Measurements from ENCODE around the gene DNM3.
A peak's percentile ranks its signal among the peaks of the same experiment; 100 is the strongest.

DNM3 gene

DNA sequence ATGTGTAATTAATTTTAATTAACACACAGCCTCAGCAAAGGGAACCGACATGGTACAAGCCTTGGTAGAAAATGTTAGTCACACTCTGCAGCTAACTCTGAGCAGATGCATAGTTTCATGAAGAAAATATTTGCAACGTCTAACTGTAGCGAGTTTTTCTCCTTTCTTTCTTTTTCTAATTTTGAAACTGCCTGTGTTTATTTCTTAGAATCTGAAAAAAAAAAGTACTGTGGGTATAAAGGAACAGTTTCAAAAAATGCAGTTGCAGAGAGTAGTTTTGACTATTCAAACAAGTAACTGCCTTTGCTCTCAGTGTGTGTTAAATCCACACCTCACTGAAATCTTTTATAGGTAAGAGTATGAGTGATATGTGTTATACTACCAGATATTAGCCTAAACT lies 429.3 kb downstream of the DNM3 start:
- no peak overlapping the region for H3K4me3 ChIP-seq (ENCODE audit: low read depth, low read length)
- DNase-seq (ENCODE audit: low read depth): peak; percentile 56
- TF ChIP-seq, protein P1, sequence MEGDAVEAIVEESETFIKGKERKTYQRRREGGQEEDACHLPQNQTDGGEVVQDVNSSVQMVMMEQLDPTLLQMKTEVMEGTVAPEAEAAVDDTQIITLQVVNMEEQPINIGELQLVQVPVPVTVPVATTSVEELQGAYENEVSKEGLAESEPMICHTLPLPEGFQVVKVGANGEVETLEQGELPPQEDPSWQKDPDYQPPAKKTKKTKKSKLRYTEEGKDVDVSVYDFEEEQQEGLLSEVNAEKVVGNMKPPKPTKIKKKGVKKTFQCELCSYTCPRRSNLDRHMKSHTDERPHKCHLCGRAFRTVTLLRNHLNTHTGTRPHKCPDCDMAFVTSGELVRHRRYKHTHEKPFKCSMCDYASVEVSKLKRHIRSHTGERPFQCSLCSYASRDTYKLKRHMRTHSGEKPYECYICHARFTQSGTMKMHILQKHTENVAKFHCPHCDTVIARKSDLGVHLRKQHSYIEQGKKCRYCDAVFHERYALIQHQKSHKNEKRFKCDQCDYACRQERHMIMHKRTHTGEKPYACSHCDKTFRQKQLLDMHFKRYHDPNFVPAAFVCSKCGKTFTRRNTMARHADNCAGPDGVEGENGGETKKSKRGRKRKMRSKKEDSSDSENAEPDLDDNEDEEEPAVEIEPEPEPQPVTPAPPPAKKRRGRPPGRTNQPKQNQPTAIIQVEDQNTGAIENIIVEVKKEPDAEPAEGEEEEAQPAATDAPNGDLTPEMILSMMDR (conservative IDR thresholded peaks at IDR 0.05; ENCODE audit: low read depth, low read length): no peak

DNA sequence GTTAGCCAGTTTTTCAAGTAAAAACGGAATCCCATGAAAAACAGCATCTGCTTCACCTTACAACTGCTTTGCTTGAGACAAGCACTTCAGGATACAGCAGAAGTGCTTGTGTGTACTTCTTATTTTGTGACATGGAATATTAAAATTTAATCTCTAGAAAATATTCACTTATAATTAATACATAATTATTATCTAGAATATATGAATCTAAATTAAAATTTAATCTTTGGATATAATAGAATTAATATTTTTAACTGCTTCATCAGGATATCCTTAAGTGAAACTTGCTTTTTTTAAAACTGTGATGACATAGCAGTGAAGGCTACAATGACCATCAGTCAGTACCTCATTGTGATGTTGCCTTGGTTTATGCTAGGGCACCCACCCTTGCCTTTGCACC lies 430.8 kb downstream of the DNM3 start:
- TF ChIP-seq, protein P1 (conservative IDR thresholded peaks at IDR 0.05; ENCODE audit: low read depth, low read length): no peak
- no peak overlapping the region for H3K4me3 ChIP-seq (ENCODE audit: low read depth, low read length)
- DNase-seq (ENCODE audit: low read depth): no peak

DNA sequence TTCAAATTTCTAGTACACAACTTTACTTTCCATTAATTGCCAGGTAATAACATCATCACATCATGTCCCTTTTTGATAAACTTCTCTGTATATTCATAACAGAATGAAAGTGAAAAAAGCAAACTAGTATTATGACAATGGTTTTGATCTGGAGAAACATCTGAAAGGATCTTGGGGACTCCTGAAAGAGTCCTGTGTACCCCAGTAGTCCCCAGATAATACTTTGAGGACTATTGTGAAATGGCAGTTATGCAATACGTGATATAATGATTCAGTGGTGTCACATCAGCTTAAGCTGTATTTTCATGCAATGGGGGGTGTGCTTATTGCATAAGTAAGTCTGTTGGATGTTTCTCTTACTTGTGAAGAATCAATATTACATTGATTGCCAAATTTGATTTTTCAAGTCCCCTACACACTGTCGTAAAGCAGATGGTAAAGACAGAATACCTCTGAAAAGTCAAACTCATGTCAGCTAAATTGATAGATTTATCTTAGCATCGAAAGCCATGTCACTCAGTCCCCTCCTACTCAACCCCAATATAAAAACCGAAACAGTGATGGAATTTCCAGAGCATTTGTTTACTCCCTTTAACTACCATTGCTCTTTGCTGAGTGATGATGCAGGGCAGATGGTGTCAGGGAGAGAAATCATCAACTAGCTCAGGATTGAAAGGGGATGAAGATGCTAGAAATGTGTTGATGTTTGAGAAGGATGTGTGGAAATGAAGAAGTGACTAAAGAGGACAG lies 432.5 kb downstream of the DNM3 start:
- TF ChIP-seq, protein P1 (conservative IDR thresholded peaks at IDR 0.05; ENCODE audit: low read depth, low read length): no peak
- DNase-seq (ENCODE audit: low read depth): no peak
- H3K4me3 ChIP-seq (ENCODE audit: low read depth, low read length): no peak overlapping the region

DNA sequence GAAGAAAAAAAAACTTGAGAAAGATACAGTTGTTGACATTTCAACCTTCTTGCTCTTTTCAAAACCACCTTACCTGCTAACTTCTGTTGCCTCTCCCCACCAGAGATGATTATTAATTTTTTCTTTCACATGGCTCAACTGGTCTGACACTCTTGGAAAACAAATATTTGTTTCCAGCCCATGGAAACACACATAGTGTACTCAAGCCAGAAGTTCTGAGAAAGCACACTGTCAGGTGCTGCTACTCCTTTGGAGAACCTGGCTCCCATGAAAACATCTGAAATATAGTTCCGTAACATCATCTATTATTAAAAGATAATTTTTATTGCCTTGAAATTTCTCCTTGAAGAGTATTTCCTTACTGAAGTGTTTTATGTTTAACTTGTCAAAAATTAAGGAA lies 434.2 kb downstream of the DNM3 start:
- TF ChIP-seq, protein P1 (conservative IDR thresholded peaks at IDR 0.05; ENCODE audit: low read depth, low read length): no peak
- H3K4me3 ChIP-seq (ENCODE audit: low read depth, low read length): no peak overlapping the region
- DNase-seq (ENCODE audit: low read depth): no peak

DNA sequence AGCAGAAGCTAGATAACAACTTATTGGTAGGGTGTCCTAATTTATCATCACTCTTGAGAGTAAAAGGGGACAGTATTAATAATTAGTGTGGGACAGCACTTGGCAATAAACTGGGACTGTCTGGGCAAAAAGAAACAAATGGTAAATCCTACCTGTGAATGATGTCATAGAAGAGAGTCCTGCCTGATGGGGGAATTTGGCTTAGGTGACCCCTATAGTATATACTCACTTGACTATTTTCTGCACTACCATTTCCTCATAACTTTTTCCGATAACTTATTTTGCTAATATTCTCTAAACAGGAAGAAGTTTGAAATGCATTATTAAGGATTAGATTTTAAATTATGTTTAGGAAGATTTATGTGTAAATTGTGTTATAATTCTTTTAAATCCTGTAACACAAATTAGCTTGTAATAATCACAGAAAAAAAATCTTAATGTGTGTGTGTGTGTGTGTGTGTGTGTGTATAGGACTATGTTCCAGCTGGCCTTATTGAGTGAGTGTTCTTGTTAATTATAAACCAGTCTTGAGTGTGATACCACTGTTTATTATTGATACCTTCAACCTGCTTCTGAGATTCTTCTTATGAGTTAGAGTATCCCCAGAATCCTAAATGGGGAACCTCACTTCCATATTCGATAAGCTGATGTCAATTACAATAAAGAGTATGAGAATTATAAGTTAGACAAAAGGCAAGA lies 435.0 kb downstream of the DNM3 start:
- H3K4me3 ChIP-seq (ENCODE audit: low read depth, low read length): no peak overlapping the region
- no peak for DNase-seq (ENCODE audit: low read depth)
- TF ChIP-seq, protein P1 (conservative IDR thresholded peaks at IDR 0.05; ENCODE audit: low read depth, low read length): no peak

DNA sequence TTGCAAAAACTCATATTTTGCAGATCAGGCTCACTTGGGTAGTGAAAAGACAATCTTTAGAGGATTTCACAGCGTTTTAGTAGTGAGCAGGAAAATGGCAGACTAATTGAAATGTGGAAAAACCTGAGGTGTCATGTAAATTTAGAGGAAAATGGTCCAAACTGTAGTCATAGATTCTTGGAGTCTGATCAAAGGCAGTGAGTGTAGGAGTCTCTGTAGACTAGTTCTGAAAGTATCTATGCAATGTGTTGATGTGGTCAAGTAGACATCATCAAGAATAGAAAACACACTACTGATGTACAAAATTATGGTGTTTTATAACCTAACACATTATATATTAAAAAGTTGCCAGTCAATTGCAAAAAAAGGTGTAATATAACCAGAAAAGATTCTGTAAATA lies 436.0 kb downstream of the DNM3 start:
- H3K4me3 ChIP-seq (ENCODE audit: low read depth, low read length): no peak overlapping the region
- DNase-seq (ENCODE audit: low read depth): peak; percentile 68
- TF ChIP-seq, protein P1 (conservative IDR thresholded peaks at IDR 0.05; ENCODE audit: low read depth, low read length): no peak

All from choroid plexus epithelial cell (primary cell).